Left lung (tissue), 10 donors: ENCODE results near the gene NAPB. TPM values are rescaled to one million over a fixed set of nuclear protein-coding genes. Genes with fewer than 3 reads are reported as not detected.
A peak's percentile ranks its signal among the peaks of the same experiment; 100 is the strongest.

Experiments
- ATAC-seq: fragments of 200-7000 bp; cut with Tn5 transposase; one replicate; pipeline ENCODE4 v1.9.1; 2020; ENCODE audit warnings: moderate library complexity
- DNase-seq, 4 donors: peaks; one replicate each; pipeline ENCODE4 v3.0.0-alpha.2; 2013 to 2020
- H3K27ac ChIP-seq, 2 donors: fragments of 200-600 bp; sonication (generic) in 1 of 2; one replicate each; pipeline versions ENCODE4 v1.5.0 to v1.8.0; 2020 to 2021
- H3K27me3 ChIP-seq, 2 donors: fragments of 200-600 bp; sonication (generic) in 1 of 2; one replicate each; pipeline versions ENCODE4 v1.5.0 to v1.8.0; 2020 to 2021
- H3K36me3 ChIP-seq, 2 donors: fragments of 200-600 bp; sonication (generic) in 1 of 2; one replicate each; pipeline versions ENCODE4 v1.5.0 to v1.8.0; 2020 to 2021
- H3K4me1 ChIP-seq, 2 donors: fragments of 200-600 bp; one replicate each; pipeline ENCODE4 v1.8.0; 2021
- H3K4me3 ChIP-seq, 2 donors: fragments of 200-600 bp; sonication (generic) in 1 of 2; one replicate each; pipeline versions ENCODE4 v1.5.0 to v1.8.0; 2020 to 2021; ENCODE audit warnings: mild to moderate bottlenecking in 1 of 2
- H3K9me3 ChIP-seq, 2 donors: fragments of 200-600 bp; sonication (generic) in 1 of 2; one replicate each; pipeline versions ENCODE4 v1.5.0 to v1.8.0; 2020 to 2021
- CTCF ChIP-seq, 2 donors: fragments of 200-600 bp; sonication (generic) in 1 of 2; IDR thresholded peaks; one replicate each; pipeline versions ENCODE4 v1.5.0 to v1.8.0; 2021; ENCODE audit warnings: antibody characterized with exemption in 2 of 2
- intact Hi-C, 2 donors: fragments of 100-400 bp; cut with DNase I; formaldehyde crosslinking; loops; one replicate each; pipeline versions ENCODE4 v1.11.2 to v1.14.2; 2022
- polyA plus RNA-seq, 6 donors: library from polyadenylated mRNA; unstranded; fragments of 120-200 nt; gene quantifications; one replicate each; pipeline ENCODE4 v1.2.1, GENCODE V29; 2013; ENCODE audit not compliant: insufficient read length in 6 of 6
- total RNA-seq, 2 donors: library from RNA; stranded (reverse); fragmentation: NEBNext Ultra II Directional; extraction: Animal tissue kit (Norgen Biotek cat#: 25700); gene quantifications; one replicate each; pipeline ENCODE4 v1.2.1, GENCODE V29; 2021
- donor health status: DM: no; HTN: yes; CAD: no.
- donor health status: DM: no; HTN: no; CAD: no.

NAPB gene
- total and polyA plus RNA-seq, 8 donors: 8.7 to 27.1 (median 23.1) TPM

- Histone ChIP-seq H3K4me3 (no peak overlapping the region), H3K36me3 (peaks cover 0 to 74% of the 10 kb centered on the region in 2 donors), H3K27ac (no peak overlapping the region), H3K4me1 (peaks cover 13 to 50% of the 10 kb centered on the region in 2 donors), H3K9me3 (no peaks in the 10 kb centered on the region), H3K27me3 (no peaks in the 10 kb centered on the region)
- ATAC-seq: no peak
- intact Hi-C loops: no loop called here
- TF ChIP-seq CTCF (IDR thresholded peaks at IDR 0.05): no peak
- DNase-seq: no peak
Measured at GRCh38 chr20:23370274-23370673, 51.0 kb downstream of the NAPB start.

DNA sequence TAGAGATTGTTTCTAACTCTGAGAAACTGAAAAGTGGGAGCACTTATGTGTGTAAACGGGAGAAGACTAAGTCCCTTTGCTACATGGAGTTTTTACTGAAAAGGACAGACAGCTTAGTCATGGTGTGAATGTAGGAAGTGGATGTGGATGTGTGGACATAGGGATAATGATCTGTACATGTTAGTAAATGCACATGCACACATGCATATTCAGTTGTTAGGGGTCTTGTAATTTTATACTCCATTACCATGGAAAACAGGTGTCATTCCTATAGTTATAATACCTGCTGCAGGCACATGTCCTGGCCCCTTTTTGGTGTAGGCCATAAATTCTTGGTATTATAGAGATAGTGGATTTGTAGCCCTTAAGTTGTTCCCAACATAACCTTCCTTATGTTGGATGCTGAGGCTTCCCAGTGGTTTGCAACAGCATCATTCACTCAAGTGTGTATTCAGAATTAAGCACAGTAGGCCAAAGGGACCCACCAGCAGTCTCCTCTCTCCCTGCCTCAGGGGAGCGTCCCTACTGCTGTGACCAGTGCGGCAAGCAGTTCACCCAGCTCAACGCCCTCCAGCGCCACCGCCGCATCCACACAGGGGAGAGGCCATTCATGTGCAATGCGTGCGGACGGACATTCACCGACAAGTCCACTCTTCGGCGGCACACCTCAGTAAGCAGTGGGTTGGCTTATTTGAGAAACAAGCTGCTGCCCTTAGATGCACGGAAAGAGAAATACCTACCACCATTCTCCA is 52.0 kb downstream of the NAPB start:
- ATAC-seq (no peak), DNase-seq (peak in 1 of 4 donors; percentile 65)
- intact Hi-C loops: loop anchor here in 1 of 2 donors (10.0 kb wide), 1 partner anchor 46 kb away; no protein-coding TSS in a partner anchor
- H3K4me3 ChIP-seq: no peak overlapping the region
- no peak for TF ChIP-seq CTCF (IDR thresholded peaks at IDR 0.05)
- peaks cover 13 to 61% of the 10 kb centered on the region in 2 donors for H3K4me1 ChIP-seq
- no peaks in the 10 kb centered on the region for H3K27me3 ChIP-seq
- no peak overlapping the region for H3K27ac ChIP-seq
- H3K9me3 ChIP-seq: no peaks in the 10 kb centered on the region
- H3K36me3 ChIP-seq: peaks cover 0 to 80% of the 10 kb centered on the region in 2 donors

DNA sequence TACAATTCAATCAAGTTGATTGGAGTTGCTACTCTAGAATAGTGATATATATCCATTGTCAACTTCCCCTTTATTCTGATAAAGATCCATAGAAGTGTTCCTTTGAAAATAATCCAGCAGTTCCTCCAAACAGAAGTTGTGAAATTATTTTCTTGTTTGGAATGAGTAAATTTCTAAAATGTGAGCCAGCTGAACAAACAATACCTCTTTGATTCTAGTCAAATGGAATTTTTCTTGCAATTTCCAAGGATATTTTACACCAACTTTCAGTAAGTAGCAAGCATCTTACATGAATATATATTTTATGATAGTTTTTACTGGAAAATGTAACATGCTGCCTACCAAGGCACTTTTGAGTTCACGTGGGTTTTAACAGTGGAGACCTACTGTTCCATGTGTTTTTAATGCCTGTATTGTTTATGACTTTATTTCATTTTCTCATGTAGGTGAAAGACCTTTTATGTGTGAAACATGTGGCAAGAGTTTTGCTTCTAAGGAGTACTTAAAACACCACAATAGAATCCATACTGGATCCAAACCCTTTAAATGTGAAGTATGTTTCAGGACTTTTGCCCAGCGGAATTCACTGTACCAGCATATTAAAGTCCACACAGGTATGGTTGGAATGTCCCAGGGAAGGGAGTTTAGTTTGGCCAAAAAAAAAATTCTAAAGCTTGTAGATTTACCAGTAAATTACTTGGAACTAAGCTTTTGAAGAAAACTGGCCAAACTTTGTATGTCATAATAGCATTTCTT is 52.8 kb downstream of the NAPB start:
- H3K27ac ChIP-seq: peak overlapping the region in 1 of 2 donors; percentile 15
- H3K4me3 ChIP-seq: no peak overlapping the region
- ATAC-seq (no peak), DNase-seq (no peak)
- no peak for TF ChIP-seq CTCF (IDR thresholded peaks at IDR 0.05)
- intact Hi-C loops: loop anchor here in 1 of 2 donors (10.0 kb wide), 1 partner anchor 46 kb away; no protein-coding TSS in a partner anchor
- H3K27me3 ChIP-seq: no peaks in the 10 kb centered on the region
- peaks cover 0 to 73% of the 10 kb centered on the region in 2 donors for H3K36me3 ChIP-seq
- H3K4me1 ChIP-seq: peaks cover 19 to 68% of the 10 kb centered on the region in 2 donors
- H3K9me3 ChIP-seq: no peaks in the 10 kb centered on the region

DNA sequence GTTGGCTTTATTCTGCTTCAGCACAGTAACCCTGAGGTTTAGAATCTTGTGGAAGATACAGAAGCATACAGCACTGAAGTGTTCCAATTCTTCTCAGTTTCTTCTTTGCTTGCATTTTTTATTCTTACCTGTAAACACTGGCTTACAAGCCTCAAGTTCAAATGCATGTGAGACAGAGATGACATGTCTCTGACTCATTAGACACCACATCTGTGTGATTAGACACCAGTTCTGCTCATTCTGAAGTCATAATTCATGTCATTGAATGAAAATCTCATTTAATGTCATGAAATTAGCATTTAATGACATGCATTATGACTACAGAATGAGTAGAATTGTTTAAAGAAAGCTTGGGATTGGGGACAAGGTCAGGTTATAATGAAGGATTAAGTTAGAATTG is 53.5 kb downstream of the NAPB start:
- Histone ChIP-seq H3K36me3 (peaks cover 0 to 66% of the 10 kb centered on the region in 2 donors), H3K4me3 (no peak overlapping the region), H3K4me1 (peaks cover 26 to 76% of the 10 kb centered on the region in 2 donors), H3K27me3 (no peaks in the 10 kb centered on the region), H3K9me3 (no peaks in the 10 kb centered on the region), H3K27ac (peak overlapping the region in 1 of 2 donors; percentile 15)
- ATAC-seq: no peak
- no peak for TF ChIP-seq CTCF (IDR thresholded peaks at IDR 0.05)
- DNase-seq: no peak
- intact Hi-C loops: loop anchor here in 1 of 2 donors (10.0 kb wide), 1 partner anchor 47 kb away; no protein-coding TSS in a partner anchor

DNA sequence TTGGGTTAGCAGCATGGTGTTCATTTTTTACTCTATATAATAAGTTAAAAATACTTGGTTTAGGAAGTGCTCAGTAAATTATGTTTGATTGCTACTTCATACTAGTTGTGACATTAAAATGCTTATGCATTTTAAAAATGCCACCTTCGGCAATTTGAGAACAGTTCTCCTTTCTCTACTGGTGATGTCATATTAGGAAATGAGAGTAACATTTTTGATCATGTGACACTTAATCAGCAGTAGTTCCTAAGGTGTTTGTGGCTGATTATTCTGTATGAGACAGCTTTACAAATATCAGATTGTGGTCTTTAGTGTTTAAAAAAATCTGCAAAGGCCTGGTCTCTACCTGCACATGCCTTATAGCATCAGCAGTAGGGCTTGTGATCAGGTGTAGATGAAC is 54.9 kb downstream of the NAPB start:
- DNase-seq (no peak), ATAC-seq (no peak)
- no peaks in the 10 kb centered on the region for H3K9me3 ChIP-seq
- intact Hi-C loops: loop anchor here in 1 of 2 donors (10.0 kb wide), 1 partner anchor 48 kb away; no protein-coding TSS in a partner anchor
- H3K27ac ChIP-seq: peak overlapping the region in 1 of 2 donors; percentile 24
- no peak for TF ChIP-seq CTCF (IDR thresholded peaks at IDR 0.05)
- peaks cover 0 to 52% of the 10 kb centered on the region in 2 donors for H3K36me3 ChIP-seq
- H3K4me1 ChIP-seq: peaks cover 28 to 72% of the 10 kb centered on the region in 2 donors
- H3K27me3 ChIP-seq: no peaks in the 10 kb centered on the region
- no peak overlapping the region for H3K4me3 ChIP-seq
